GM18868 (cell line): ENCODE results near the gene LEPROT.

Experiments used
- ATAC-seq: cut with Tn5 transposase; IDR thresholded peaks from one replicate; pipeline ENCODE4 v1.9.1; 2021; ENCODE audit warnings: mild to moderate bottlenecking, moderate library complexity; ENCODE audit not compliant: unreplicated experiment

LEPROT gene

GRCh38 chr1:65412256-65412983 lies 8.0 kb upstream of the LEPROT start:
- no peak for ATAC-seq

GRCh38 chr1:65412984-65413375 lies 7.5 kb upstream of the LEPROT start:
- no peak for ATAC-seq

GRCh38 chr1:65414538-65414937 lies 5.9 kb upstream of the LEPROT start:
- ATAC-seq, result no peak

- ATAC-seq, result no peak
Observed at GRCh38 chr1:65416767-65417166, 3.7 kb upstream of the LEPROT start.

DNA sequence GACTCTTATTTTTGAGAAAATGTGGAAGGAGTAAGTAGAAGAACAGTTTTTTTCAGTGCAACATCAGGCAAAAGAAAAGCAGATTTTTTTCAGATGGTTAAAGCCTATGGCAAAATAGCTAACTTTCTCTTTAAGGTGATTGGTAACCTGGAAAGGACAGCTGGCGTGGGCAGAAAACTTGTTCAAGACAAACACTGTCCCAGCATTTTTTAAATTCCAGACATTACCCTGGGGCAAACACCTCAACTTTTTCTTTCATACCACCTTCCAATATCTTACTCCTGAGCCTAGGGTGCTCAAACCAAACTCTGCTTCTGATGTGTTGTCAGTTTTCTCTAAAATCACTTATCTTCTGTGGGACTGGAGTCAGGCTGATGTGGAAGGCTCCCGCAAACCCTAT lies 2.7 kb upstream of the LEPROT start:
- ATAC-seq, result no peak

- no peak for ATAC-seq
Observed at GRCh38 chr1:65418522-65419185, 1.8 kb upstream of the LEPROT start.

DNA sequence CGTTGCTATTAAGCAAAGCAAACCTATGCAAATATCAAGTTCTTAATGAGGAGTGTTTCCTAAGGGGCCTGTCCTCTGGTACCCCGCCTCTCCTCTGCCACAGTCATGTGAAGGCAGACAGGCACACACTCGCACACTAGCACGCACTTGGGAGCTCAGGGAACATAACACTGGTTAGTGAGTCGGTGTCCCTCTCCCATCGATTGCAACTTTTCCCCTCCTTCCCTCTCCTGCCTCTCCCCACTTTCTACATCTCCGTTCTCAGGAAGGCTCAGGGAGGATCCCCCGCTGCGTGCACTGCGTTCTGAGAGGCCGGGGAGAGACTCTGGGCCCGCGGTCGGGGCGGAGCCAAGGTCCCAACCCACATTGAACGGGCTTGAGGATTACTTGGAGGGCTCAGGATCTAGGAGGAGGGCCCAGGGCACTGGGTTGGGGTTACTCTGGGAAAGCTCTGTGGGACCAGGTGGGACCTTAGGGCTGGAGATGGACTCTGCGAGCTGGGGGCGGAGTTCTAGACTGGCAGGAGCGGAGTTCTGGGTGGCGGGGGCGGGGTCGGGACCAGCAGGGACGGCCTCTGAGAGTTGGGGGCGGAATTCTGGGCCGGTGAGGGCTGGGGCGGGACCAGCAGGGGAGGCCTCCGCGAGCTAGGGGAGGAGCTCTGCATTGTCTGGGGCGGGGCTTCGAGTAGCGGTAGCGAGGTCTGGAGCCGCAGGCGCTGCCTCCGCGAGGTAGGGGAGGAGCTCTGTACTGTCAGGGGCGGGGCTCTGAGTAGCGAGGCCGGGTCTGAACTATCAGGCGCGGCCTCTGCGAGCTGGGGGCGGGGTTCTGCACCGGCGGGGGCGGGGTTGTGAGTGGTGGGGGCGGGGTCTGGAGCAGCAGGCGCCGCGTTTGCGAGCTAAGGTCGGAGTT lies 533 bp upstream of the LEPROT start:
- peak; percentile 91 for ATAC-seq

DNA sequence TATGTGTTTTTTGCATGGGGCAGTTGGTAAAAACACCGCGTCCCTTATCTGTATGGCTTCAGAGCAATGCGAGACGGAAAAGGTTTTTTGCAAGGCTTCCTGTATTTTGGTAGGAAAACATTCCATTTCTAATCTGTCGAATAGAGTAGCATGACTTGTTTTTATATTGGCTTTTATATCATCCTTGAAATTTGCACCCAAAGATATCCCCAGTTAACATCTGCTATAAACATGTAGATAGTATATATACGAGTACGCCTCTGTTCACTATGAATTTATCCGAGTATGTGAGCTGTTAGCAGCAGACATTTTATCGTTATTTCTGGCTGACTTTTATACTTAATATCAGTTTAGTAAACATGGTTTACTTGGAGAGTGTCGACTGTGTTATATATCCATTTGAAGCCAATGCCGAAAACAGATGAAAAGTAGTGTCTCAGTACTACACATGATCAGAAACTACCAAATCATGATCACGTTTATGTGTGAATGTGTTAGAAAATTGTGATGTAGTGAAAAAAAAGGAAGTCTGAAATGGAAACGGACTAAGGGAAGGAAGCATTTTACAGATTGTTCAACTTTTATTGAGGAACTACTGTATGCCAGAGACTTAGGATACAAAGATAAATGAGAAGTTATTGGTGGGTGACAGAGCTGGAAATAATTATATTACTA lies 1.0 kb downstream of the LEPROT start:
- ATAC-seq, result no peak

- no peak for ATAC-seq
Observed at GRCh38 chr1:65422241-65423203, 2.1 kb downstream of the LEPROT start.

DNA sequence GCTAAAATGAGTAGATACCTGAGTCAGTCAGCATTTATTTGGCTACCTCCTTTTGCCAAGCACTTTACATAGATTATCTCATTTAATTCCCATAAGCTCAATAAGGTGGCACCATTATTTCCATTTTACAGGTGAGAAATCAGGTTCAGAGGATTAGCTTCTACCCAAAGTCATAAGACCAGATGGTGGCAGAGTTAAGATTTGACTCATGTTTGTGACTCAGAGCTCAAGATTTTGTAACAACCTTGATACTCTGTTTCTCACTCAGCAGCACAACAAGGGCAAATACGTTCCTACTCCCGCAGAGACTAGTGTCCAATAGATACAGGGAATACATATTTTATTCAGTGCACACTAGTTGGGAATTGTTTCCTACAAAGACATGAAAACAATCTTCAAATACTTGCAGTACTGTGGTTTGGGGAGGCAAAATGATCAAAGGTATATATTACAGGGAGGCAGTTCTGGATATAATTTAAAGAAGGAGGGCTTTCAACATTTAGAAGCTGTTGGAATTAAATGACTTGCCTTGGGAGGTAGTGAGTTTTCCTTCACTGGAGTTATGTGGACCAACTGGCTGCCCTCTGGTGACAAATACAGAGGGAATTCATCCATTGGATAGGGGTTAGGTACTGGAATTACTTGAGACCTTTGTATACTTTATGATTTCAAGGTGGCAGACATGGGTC lies 3.6 kb downstream of the LEPROT start:
- peak; percentile 6 for ATAC-seq

- no peak for ATAC-seq
Observed at GRCh38 chr1:65424573-65424889, 4.1 kb downstream of the LEPROT start.

DNA sequence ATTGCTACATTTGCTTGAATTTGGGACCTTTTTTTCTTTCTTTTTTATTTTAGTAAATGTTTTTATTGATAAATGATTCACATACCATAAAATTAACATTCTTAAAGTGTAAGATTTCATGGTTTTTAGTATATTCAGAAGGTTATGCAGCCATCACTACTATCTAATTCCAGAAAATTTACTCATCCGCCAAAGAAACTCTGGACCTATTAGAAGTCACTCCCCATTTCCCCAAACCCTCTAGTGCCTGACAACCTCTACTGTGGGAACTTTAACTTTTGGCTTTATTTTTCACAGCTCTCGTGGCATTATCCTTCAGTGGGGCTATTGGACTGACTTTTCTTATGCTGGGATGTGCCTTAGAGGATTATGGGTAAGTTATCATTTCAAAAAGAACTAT lies 4.5 kb downstream of the LEPROT start:
- no peak for ATAC-seq

GRCh38 chr1:65425697-65426096 lies 5.2 kb downstream of the LEPROT start:
- no peak for ATAC-seq

GRCh38 chr1:65429078-65429477 lies 8.6 kb downstream of the LEPROT start:
- ATAC-seq, result no peak

GRCh38 chr1:65429806-65430205 lies 9.3 kb downstream of the LEPROT start:
- ATAC-seq, result no peak

GRCh38 chr1:65431111-65431705 lies 10.7 kb downstream of the LEPROT start:
- ATAC-seq, result peak; percentile 67

GRCh38 chr1:65432918-65433317 lies 12.4 kb downstream of the LEPROT start:
- no peak for ATAC-seq

GRCh38 chr1:65434255-65434654 lies 13.8 kb downstream of the LEPROT start:
- no peak for ATAC-seq

DNA sequence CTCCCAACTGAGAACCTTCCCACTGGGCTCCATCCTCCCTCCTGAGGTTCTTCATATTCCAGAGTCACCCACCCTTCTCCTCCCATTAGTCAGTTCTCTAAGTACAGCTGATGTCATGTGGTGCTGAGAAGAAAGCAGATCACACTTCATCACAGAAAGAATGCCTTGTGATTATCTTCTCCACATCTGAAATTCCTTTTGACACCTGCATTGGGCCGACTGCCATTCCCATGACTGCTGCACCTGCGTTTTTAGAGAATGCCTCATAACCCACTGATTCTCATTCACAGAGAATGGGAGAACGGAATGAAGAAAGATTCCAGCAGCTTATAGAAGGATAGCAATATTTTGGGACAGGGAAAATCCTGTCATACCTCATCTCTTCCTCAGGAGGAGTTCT lies 14.3 kb downstream of the LEPROT start:
- no peak for ATAC-seq
